Colon (tissue), 2 donors: ENCODE data around the gene PDZD7.

Source experiments
- FAIRE-seq: peaks from 2 replicates; lab custom pipeline; 2012; peaks lifted over from hg19 to GRCh38; lab: Jason Lieb, UNC
- donor health status: control.
- donor health status: control.

The PDZD7 gene

DNA sequence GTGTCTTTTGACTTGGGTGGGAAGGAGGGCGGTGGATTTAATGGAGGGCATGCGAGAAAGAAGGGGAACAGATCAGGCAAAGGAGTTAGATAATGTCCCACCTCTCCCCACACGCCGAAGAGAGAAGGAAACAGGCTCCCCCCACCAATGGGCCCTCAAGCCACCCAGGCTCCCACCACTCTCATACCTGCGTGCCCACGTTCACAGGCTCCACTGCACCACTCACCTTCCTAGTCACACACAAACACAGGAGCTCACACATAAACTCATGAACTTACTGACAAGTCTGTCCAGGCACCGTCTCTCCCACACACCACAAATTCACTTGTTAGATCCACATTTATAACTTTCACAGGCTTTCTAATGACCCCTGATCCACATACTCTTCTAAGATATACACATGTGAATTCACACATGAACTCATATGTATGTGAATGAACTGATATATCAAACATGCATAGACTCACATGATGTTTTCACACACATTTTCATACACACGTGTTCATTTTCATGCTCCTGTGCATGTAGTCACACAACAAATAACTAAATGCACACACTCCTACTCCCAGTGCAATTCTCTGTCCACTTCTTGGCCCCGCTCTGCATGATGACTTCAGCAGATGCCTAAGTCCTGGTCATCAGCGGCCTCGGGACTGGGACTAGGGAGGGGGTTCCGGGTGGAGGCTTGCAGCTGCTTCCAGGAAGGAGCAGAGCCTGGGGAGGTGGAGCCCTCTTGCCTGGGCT, 29.8 kb downstream of the PDZD7 start:
- FAIRE-seq: no peak

DNA sequence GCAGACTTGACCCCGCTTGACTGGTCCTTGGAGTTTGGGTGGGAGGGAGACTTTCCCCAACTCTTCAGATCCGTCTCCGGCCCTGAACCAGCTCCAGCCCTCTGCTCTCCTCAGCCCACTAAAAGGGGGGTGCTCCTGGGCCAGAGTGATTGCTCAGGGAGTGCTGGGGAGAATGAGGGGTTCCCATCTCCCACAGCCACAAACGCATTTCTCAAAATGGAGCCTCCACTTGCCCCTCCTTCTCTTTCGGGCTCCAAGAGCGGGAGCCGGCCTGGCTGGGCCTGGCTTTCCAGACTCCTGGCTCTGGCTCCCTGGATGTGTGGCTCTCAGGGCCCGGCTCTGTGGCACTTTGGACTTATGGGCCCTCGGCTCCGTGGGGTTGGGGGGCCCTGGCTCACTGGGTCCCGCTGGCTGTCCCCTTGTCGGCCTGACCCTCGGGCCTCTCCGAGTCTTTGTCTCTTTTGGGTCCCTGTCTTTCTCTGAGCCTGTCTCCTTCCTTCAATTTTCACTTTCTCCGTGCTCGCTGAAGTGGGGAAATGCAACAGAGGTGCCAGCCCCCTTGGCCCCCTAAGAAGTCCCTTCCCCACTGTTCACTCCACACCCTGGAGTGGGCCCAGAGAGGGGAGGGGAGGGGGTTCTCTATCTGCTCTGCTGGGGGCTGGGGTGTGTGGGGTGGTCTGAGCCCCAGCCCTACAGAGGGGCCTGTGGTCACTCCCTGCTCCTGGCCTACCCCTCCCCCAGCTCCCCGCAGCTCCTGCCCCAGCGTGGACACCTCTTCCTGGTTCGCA, 30.6 kb downstream of the PDZD7 start:
- no peak for FAIRE-seq

- no peak for FAIRE-seq
Measured at GRCh38 chr10:100999742-101000126, 31.2 kb downstream of the PDZD7 start, which contains the start of gene LZTS2. Gene LZTS2, plus strand, starts transcription at chr10:100999808. Its CDS starts 2,731 bp downstream, at chr10:101002539.

DNA sequence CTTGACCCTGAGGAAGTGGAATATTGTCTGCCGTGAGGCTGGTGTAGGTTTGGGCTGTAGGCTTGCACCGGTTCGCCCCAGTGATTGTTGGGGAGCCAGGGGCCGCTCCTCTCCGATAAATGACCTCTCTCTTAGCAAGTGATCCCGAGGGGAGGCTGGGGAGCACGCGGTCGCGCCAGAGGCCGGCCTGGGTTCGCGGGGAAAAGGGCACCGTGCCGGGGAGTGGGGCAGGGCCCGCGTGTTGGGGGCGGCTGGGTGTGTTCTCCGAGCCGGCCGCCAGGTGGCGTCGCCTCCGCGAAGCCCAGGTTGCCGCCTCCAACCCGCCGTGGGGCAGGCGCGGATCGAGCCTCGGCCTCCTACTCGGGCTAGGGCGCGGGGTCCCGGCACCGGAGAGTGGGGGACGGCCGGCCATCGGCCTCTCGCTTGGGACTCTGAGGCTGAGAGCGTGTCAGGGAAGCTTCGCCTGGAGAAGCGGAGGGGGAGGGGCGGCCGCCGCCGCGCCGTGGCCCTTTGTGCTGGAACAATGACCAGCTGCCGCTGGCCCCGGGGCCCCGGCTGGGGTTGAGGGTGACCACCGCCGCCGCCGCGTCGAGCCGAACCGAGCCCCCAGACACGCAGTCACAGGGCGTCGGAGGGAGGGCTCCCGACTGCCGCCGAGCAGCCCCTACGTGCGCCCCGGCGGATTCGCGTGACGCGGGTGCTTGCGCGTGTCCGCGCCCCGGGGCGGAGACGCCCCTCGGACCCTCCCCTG, 31.8 kb downstream of the PDZD7 start:
- FAIRE-seq: no peak

DNA sequence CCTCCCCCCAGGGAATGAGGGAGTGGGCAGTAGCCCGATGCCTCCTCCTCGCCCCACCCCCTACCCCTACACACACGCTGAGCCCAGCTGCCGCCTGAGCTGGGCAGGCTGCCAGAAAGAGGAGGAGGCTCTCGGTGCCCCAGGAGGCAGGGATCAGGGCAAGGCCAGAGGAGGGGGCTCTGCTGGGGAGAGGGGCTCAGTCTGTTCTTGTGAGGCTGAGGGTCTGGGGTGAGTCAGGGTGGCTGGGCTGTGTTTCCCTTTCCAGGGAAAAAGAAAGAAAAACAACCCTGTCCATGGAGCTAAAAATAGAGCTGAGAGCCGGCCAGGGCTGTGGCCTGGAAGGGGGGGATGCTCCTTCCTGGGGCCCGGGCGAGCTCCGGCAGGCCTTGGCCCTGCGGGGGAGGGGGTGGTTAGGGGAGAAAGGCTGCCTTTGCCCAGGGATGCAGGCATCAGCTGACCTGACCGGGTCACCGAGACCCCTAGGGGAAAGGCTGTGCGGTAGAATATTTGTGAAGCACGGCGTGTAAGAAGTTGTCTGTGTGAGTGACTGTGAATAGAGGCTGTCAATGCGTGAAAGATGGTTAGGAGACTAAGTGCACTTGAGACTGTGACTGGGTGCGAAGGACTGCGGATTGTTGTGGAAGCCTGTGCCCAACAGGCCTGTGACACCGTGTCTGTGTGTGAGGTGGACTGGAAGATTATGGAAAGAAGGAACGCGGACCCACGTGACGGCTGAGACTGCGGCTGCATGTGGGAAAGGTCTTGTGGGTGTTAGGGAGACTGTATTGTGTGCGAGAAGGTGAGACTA, 32.5 kb downstream of the PDZD7 start:
- no peak for FAIRE-seq

DNA sequence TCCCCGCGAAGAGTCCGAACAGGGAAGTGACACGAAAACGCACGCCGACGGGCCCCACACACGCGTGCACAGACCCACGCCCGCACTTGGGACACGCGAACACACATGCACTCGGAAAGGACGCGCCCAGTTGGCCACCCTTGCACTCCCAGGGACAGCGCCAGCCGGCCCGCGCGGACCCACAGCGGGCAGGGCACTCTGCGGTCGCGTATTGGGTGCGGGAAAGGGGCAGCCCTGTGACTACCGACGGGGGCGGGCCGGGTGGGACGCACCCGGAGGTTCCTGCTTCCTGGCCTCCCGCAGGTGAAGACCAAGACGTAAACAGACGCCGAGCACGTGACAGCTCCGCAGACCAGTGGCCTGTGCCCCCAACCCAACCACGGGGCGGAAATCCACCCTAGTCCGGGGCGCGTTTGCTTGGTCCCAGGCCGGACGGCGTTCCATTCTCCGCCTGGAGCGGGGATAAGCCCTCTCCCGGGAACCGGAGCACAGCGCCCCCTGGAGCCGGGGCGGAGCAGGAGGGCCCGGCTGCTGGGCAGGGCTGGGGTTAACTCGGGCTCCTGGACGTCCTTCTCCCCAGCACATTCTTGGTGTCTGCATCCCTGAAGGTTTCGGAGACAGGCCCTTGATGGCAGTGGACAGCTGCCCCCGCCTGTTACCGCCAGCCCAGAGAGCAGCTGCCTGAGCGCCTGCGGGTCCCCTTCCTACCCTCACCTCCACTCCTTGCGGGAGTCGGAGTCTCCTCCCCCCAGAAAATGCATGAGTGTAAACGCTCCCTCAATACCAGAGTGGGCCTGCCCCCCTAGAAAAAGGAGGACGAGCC, 33.4 kb downstream of the PDZD7 start:
- no peak for FAIRE-seq

DNA sequence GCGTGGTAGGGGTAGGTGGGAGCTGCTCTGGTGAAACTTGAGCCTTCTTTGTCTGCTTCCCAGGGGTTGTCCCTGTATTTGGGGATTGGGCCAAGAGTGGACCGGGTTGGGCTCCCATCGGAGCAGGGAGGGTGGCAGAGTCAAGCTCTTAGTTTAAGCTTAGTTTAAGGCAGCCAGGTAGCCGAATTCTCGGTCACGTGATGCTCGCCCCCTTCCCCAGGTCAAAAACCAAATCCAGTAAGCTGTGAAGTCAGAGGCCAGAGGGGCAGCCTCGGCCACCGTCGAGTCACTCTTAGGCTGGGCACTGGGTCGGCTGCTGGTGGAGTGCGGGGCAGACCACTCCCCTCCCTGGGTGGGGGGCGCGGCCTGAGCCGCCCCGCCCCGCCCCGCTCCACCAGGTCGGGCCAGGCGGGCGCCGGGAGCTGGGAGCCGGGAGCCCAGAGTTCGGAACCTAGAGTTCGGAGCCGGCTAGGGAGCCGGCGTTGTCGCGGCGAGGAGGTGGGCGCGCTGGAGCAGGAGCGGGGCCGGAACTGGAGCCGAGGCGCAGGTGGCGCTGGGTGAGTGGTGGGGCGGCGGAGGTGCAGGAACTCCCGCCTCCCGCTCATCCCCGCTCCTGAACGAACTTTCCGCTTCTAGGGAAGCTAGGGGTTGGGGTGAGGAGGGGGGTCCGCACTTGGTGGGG, 34.1 kb downstream of the PDZD7 start:
- FAIRE-seq: no peak

GRCh38 chr10:100995181-100995580, 35.7 kb downstream of the PDZD7 start:
- FAIRE-seq: no peak

DNA sequence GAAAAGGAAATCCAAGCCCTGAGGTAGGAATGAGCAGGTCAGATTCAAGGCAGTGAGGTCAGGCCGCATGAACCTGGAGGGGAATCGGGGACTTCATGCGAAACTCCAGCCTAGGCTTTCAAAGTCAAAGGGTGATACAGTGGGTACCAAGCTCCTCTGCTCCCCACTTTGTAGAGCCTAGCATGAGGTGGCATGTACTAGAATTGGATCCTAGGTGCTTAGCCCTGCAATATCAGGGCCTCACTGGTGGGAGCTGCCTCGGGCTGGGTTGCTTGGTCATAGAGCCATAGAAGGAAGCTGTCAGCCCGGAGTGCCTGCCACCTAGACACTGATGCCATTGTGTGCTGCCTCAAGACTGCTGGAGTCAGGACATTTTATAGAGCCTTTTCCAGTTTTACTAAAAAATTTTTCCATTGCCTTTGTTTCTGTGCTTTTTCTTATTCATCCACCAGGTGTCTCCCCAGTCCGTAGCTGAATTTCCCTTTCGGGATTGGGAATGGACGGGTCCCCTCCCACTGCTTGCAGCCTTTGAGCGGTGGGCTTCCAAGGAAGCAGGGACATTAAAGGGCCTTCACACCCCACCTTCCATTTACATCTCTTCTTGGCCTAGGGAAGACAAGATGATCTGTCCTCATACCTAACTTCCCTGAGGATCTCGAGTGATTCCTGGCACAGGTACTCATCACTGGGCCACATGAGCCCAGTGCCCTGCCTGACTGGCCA, 36.8 kb downstream of the PDZD7 start:
- no peak for FAIRE-seq

DNA sequence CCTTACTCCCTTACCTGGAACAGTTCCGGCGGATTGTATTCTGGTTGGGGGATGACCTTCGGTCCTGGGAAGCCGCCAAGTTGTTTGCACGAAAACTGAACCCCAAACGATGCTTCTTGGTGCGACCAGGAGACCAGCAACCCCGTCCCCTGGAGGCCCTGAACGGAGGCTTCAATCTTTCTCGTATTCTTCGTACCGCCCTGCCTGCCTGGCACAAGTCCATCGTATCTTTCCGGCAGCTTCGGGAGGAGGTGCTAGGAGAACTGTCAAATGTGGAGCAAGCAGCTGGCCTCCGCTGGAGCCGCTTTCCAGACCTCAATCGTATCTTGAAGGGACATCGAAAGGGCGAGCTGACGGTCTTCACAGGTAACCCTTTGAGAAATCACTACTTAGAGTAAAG, 41.8 kb downstream of the PDZD7 start:
- no peak for FAIRE-seq

- no peak for FAIRE-seq
Measured at GRCh38 chr10:100988166-100988565, 42.8 kb downstream of the PDZD7 start.

GRCh38 chr10:100987685-100988049, 43.3 kb downstream of the PDZD7 start:
- FAIRE-seq: no peak

GRCh38 chr10:100986952-100987684, 43.8 kb downstream of the PDZD7 start, which contains the start of the genes MRPL43 and TWNK:
Gene MRPL43, minus strand, starts transcription at chr10:100987497. Its CDS starts 54 bp downstream, at chr10:100987443.
Gene TWNK, plus strand, starts transcription at chr10:100987543. Its CDS starts 668 bp downstream, at chr10:100988211.
- FAIRE-seq: no peak

GRCh38 chr10:100986623-100986951, 44.3 kb downstream of the PDZD7 start:
- no peak for FAIRE-seq

DNA sequence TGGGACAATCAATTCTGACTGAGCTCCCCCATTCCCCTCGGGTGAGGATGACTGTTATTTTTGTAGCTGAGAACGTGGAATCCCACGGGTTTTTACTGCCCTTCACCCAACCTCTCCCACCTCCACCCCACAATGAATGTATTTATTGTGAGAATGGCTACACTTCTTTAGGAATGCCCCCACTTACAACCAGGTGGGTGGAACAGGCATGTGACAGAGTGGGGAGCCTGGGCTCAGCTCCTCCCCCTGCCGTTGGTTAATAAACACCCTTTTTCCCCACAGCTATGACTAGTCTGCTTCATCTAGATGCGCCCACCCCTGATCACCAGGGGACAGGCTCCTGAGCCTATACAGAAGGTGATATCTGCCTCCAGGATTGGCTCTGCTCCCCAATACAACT, 45.6 kb downstream of the PDZD7 start:
- FAIRE-seq: no peak

DNA sequence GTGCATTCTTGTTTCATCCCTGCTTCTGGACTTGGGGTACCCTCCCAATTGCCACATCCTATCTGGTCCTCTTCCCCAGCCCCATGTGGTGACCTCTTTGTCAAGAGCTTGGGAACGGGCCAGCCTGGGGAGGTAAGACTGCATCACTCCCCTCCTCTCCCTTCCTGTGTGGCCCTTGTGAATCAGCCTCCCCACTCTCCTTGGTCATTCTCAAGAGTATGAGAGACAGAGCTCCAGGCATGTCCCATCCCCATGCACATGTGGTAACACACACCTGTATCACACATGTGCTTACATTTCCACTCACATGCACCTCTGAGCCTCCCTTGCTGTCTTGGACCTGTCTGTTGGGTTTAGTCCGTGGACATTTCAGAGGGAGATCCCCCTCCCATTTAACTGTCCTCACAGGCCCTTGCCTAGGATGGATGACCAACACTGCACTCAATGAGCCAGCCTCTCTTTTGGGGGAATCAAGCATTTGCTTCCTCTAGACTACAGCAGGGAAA, 46.2 kb downstream of the PDZD7 start:
- FAIRE-seq: no peak

DNA sequence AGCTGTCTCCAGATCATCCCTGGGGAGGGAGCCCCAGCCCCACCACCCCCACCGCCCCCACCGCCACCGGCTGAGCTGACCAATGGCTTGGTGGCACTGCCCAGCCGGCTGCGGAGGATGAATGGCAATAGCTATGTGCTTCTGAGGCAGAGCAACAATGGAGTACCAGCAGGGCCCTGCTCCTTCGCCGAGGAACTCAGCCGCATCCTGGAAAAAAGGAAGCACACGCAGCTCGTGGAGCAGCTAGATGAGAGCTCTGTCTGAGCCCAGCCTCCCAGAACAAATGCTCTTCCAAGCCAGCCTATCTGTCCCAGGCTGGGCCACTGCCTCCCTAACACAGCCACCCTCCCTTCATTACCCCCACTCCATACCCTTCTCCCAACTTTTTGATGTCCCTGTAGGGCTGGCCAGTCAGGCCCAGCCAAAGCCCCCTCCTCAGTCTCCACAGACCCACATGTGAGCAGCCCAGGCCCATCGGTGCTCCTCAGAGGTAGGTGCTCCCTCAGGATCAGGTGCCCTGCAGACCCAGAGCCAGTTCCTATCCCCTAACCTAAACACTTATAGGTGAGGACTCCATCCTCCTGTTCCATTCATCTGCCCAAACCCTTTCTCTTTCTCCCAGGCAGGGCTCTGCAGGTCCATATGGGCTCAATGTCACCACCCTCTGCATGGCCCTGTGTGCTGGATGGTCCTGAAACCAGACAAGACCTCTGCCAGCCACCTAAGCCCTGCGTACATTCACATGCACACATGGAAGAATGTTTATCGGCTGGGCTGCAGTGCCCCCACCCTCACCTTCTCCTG, 46.9 kb downstream of the PDZD7 start:
- no peak for FAIRE-seq
